Esophagus (tissue), 2 donors: ENCODE results near the gene FOXP4. TPM values are rescaled to one million over a fixed set of nuclear protein-coding genes. Genes with fewer than 3 reads are reported as not detected.

ENCODE experiments used
- H3K27ac ChIP-seq, 2 donors: one replicate each; pipeline ENCODE4 v1.5.1; 2013; ENCODE audit warnings: low read depth in 2 of 2, mild to moderate bottlenecking in 2 of 2, inconsistent platforms in 1 of 2, low read length in 1 of 2, moderate library complexity in 1 of 2
- H3K27me3 ChIP-seq, 2 donors: one replicate each; pipeline ENCODE4 v1.6.1; 2013; ENCODE audit warnings: low read length in 2 of 2, control low read depth in 1 of 2, mild to moderate bottlenecking in 1 of 2; ENCODE audit not compliant: insufficient read depth in 2 of 2, control insufficient read depth in 1 of 2
- H3K36me3 ChIP-seq, 2 donors: one replicate each; pipeline ENCODE4 v1.6.1; 2013; ENCODE audit warnings: low read length in 1 of 2; ENCODE audit not compliant: control insufficient read depth in 2 of 2, insufficient read depth in 2 of 2
- H3K4me1 ChIP-seq, 2 donors: one replicate each; pipeline ENCODE4 v1.6.1; 2013; ENCODE audit warnings: low read length in 1 of 2; ENCODE audit not compliant: control insufficient read depth in 2 of 2, insufficient read depth in 2 of 2
- H3K4me3 ChIP-seq, 2 donors: one replicate each; pipeline ENCODE4 v1.5.1; 2013; ENCODE audit warnings: low read length in 2 of 2, mild to moderate bottlenecking in 2 of 2, low read depth in 1 of 2, moderate library complexity in 1 of 2
- H3K9me3 ChIP-seq, 2 donors: one replicate each; pipeline ENCODE4 v1.6.1; 2013; ENCODE audit warnings: mild to moderate bottlenecking in 2 of 2, low read depth in 1 of 2, low read length in 1 of 2, moderate library complexity in 1 of 2; ENCODE audit not compliant: control insufficient read depth in 2 of 2, insufficient read depth in 1 of 2
- WGBS, 2 donors: extraction: QIAGEN DNeasy Blood & Tissue Kit; methylation state at CpG; one replicate each; pipeline ENCODE4 v1.1.7; 2013; 5-methylcytosine and 5-hydroxymethylcytosine counted together
- polyA plus RNA-seq, 2 donors: library from polyadenylated mRNA; stranded (reverse); fragments of 200-250 nt; gene quantifications; one replicate each; pipeline ENCODE4 v1.2.3, GENCODE V29; 2013
- donor health status: healthy with polysubstance abuse.
- donor health status: Bipolar disorder and iron deficiency.

The FOXP4 gene
- polyA plus RNA-seq, 2 donors = 6.6 to 8.4 TPM

DNA sequence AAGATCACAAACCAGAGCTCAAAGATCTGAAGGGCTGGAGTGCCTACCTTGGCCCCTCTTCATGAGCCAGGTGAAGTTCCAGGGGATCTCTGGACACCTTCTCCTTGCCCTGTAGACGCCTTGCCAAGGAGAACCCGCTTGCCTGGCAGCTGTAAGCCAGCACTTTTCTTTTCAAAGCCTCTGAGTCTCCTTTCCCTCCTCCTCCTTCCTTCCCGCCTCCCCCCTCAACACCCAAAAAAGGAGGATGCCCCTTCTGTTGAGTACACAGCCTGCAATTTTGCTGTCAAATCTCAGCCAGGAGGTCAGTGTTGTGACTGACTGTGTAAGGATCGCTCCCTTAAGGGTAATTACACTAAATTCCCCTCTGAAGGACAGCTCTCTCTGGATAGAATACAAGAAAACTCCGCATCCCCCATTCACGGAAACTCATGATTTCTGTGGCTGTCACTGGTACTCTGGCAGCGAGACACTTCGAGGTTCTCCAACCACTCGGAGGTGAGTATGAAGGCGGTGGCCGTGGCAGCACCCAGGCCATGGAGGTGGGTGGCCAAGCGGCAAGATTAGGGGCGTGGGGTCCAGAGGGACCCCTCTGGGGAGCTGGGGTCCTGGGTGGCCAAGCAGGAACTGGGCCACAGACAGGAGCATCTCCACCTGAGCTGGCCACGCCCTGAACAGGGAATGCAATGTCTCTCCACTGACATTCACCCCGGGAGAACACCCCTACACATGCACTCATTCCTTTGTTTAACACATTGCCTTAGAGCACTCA is 23.2 kb upstream of the FOXP4 start:
- Histone ChIP-seq H3K9me3 (no peaks in the 10 kb centered on the region), H3K4me3 (no peak overlapping the region), H3K4me1 (peaks cover 0 to 3% of the 10 kb centered on the region in 2 donors), H3K27me3 (peaks cover 3% of the 10 kb centered on the region in 2 donors), H3K27ac (no peak overlapping the region), H3K36me3 (no peaks in the 10 kb centered on the region)
- WGBS, 2 donors = 64 to 77% methylated on average over 15 of the region's 15 CpGs

DNA sequence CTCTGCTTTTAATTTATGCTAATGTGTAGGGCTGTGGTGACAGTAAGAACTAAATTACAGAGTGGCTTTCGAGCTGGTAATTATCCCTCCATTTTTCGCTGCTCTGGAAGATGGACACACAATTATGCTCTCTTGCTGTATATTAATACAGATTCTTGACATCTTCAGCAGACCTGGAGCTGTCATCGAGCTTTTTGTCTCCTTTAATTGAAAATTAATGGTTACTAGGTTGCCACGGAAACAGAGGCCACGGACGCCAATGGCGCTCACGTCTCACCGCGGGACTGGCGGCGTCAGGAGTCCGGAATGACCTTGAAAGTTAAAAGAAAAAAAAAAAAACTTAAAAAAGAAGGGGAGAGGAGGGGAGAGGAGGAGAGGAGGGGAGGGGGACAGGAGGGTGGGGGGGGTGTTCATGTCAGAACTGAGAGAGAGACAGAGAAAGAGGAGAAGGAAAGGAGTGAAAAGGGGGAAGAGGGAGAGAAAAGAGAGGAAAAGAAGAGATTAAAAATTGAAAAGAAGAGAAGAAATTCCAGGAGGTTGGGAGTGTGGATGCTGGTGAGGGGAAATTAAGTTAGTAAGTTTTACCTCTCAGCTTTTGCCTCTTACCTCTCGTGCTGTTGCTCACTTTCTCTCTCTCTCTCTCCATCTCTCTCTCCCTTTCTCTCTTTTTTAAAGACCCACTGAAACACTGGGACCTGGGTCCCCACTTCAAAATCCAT is 22.1 kb upstream of the FOXP4 start:
- Histone ChIP-seq H3K27ac (no peak overlapping the region), H3K36me3 (no peaks in the 10 kb centered on the region), H3K4me1 (peaks cover 0 to 3% of the 10 kb centered on the region in 2 donors), H3K27me3 (peaks cover 3 to 4% of the 10 kb centered on the region in 2 donors), H3K4me3 (no peak overlapping the region), H3K9me3 (no peaks in the 10 kb centered on the region)
- 47 to 52% methylated on average over 14 of the region's 14 CpGs for WGBS, 2 donors

DNA sequence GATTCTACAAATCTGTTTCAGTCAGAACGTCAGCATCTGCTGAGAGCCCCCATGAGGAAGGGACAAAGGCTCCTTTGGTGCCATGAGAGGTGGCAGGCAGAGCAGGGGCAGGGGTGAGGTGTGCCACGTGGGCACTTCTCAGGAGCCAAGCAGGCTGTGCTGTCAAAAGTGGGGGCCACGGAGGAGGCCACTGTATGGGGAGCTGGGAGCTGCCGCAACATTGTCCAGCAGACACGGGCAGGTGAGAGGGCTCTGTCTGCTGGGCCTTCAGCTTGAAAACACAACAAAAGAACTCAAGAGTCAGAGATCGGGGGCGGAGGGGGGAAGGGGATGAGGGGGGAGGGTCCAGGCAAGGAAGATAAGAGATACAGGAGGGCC is 21.6 kb upstream of the FOXP4 start:
- H3K27me3 ChIP-seq = peaks cover 3 to 8% of the 10 kb centered on the region in 2 donors
- H3K27ac ChIP-seq = no peak overlapping the region
- H3K4me1 ChIP-seq = peaks cover 0 to 3% of the 10 kb centered on the region in 2 donors
- no peaks in the 10 kb centered on the region for H3K36me3 ChIP-seq
- H3K4me3 ChIP-seq = no peak overlapping the region
- WGBS, 2 donors = 58 to 66% methylated on average over 7 of the region's 7 CpGs
- no peaks in the 10 kb centered on the region for H3K9me3 ChIP-seq

DNA sequence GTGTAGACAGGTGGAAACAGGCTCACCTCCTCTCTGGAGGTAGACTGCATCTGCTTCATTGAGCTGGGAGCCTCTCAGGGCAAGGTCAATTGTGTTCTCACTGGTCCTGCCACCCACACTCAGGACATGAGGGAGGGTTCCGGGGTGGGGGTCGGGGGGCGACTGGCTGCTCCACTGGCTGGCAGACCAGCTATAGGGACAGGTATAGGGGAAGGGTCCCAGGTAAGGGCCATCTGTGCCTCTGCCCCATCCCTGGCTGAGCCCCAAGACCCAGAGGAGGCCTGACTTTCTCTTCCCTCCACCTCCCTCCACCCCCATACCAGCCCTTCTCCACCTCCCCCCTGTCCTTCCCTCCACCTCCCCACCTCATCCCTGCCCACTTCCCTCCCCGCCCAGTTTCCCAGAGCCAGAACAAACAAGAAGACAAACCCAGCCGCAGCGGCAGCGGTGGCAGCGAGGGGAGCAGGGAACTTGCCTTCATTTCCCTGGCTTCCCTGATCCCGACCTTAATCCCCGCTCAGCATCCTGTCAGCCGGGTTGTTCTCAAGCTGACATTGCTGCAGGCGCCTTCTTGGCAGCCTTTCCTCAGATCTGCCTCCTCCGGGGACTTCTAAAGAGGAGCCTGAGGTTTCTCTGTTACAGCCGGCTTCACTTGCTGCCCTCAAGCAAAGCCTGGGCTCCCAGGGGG is 18.3 kb upstream of the FOXP4 start:
- H3K4me3 ChIP-seq = no peak overlapping the region
- no peak overlapping the region for H3K27ac ChIP-seq
- peaks cover 0 to 3% of the 10 kb centered on the region in 2 donors for H3K4me1 ChIP-seq
- no peaks in the 10 kb centered on the region for H3K36me3 ChIP-seq
- H3K27me3 ChIP-seq = peaks cover 0 to 8% of the 10 kb centered on the region in 2 donors
- H3K9me3 ChIP-seq = no peaks in the 10 kb centered on the region
- 22 to 27% methylated on average over 14 of the region's 14 CpGs for WGBS, 2 donors

DNA sequence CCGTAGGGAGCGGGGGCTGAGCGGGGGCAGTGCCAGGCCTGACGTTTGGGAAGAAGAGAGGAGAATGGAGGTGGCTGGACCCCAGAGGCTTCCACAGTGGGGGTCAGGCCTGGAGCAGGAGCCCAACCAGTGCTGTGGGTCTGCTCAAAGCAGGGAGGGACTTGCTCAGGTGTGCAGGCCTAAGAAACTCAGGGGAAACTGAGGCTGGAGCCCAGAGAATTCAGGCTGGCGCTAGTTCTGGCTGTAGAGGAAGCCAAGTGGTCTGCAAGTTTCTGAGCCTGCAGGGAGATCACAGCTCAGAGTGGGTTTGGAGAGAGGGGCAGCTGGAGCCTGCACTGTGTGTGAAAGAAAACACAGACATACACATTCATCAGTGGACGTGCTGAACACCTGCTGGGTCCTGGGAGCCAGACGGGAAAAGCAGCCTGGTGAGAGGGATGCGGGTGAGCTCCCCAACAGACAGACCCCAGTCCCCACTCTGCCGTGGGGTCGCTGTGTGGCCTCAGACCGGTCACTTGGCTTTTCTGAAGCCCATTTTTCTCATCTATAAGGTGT is 17.7 kb upstream of the FOXP4 start:
- H3K9me3 ChIP-seq = no peaks in the 10 kb centered on the region
- peaks cover 0 to 8% of the 10 kb centered on the region in 2 donors for H3K27me3 ChIP-seq
- H3K27ac ChIP-seq = no peak overlapping the region
- H3K4me3 ChIP-seq = no peak overlapping the region
- peaks cover 0 to 3% of the 10 kb centered on the region in 2 donors for H3K4me1 ChIP-seq
- H3K36me3 ChIP-seq = no peaks in the 10 kb centered on the region
- WGBS, 2 donors = 58 to 62% methylated on average over 11 of the region's 11 CpGs

DNA sequence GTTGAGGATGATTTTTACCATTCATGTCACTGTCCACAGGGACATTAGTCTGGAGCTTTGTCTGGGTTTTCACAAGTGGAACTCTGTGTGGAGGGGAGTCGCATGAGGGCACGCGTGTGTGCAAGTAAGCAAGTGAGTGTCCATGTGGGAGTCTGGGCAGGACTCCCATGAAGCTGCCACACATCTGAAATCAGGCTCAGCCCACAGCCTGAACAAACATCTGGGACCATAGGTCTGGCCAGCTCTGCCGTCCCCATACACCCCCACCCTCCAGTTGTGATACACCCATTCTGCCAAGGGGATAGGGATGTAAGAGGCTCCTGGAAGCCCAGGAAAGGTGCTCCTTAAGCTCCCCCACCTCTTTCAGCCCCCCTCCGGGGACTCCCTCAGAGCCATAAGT is 17.1 kb upstream of the FOXP4 start:
- Histone ChIP-seq H3K36me3 (no peaks in the 10 kb centered on the region), H3K4me1 (peaks cover 0 to 3% of the 10 kb centered on the region in 2 donors), H3K4me3 (no peak overlapping the region), H3K27me3 (peaks cover 0 to 8% of the 10 kb centered on the region in 2 donors), H3K27ac (no peak overlapping the region), H3K9me3 (no peaks in the 10 kb centered on the region)
- 89 to 91% methylated on average over 5 of the region's 5 CpGs for WGBS, 2 donors

DNA sequence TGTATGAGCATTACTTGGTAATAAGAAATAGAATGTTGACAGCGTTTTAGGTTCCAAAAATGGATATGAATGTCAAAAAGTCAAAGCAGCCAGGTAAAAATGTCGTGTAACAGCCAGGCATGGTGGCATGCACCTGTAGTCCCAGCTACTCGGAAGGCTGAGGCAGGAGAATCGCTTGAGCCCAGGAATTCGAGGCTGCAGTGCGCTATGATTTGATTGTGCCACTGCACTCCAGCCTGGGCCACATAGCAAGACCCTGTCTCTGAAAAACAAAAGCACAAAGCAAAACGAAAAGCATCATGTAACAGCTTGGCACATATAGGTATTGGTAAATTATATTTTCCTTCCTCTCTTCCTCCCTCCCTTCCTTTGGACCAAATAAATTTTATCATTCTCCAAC is 16.2 kb upstream of the FOXP4 start:
- 75 to 79% methylated on average over 7 of the region's 7 CpGs for WGBS, 2 donors
- H3K9me3 ChIP-seq = no peaks in the 10 kb centered on the region

DNA sequence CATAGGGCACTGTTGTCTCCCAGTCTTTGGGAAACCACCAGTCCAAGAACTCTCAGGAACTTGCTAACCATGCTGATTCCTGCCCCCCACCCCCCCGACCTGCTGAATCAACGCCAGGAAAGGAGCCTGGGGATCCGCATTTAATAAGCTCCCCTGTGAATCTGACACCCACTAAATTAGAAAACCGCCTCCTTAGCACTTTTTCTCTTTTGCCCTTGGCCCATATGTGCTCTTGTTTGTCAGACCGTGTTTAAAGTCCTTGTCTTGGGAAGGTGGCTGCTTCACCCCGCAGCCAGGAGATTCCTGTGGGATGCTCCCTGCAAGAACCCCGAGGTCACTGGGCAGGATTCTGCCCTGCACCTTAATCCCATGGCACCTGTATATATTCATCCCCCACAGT is 15.7 kb upstream of the FOXP4 start:
- Histone ChIP-seq H3K9me3 (no peaks in the 10 kb centered on the region), H3K4me3 (no peak overlapping the region), H3K4me1 (peaks cover 0 to 3% of the 10 kb centered on the region in 2 donors), H3K27me3 (peaks cover 0 to 8% of the 10 kb centered on the region in 2 donors), H3K36me3 (no peaks in the 10 kb centered on the region), H3K27ac (no peak overlapping the region)
- 89% methylated on average over 7 of the region's 7 CpGs for WGBS, 2 donors

More for the DNA sequence above, 16.2 kb upstream of the FOXP4 start:
- H3K27ac ChIP-seq = no peak overlapping the region
- no peaks in the 10 kb centered on the region for H3K36me3 ChIP-seq
- H3K27me3 ChIP-seq = peaks cover 0 to 8% of the 10 kb centered on the region in 2 donors
- peaks cover 0 to 3% of the 10 kb centered on the region in 2 donors for H3K4me1 ChIP-seq
- H3K4me3 ChIP-seq = no peak overlapping the region

DNA sequence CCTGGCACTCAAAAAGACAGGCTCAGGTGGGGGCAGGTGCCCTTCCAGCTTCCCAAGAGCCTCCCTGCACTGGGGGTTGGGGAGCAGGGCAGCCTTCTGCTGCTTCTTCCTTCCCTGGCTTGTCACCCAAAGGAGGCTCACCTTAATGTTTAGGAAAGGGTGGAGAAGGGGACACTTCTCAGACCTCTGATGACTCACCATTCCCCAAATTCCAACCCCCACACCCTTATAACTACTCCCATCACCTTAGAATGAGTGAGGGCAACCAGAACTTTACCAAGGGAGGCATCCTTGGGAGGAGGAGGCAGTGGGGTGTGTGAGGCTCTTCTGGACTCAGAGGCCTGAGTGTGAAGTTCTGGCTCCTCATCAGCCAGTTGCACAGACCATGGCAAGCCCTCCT is 15.2 kb upstream of the FOXP4 start:
- Histone ChIP-seq H3K27me3 (peaks cover 0 to 8% of the 10 kb centered on the region in 2 donors), H3K36me3 (no peaks in the 10 kb centered on the region), H3K4me3 (no peak overlapping the region), H3K9me3 (no peaks in the 10 kb centered on the region), H3K4me1 (peaks cover 0 to 3% of the 10 kb centered on the region in 2 donors), H3K27ac (no peak overlapping the region)
